Measurements from ENCODE around the gene CD84.

DNA sequence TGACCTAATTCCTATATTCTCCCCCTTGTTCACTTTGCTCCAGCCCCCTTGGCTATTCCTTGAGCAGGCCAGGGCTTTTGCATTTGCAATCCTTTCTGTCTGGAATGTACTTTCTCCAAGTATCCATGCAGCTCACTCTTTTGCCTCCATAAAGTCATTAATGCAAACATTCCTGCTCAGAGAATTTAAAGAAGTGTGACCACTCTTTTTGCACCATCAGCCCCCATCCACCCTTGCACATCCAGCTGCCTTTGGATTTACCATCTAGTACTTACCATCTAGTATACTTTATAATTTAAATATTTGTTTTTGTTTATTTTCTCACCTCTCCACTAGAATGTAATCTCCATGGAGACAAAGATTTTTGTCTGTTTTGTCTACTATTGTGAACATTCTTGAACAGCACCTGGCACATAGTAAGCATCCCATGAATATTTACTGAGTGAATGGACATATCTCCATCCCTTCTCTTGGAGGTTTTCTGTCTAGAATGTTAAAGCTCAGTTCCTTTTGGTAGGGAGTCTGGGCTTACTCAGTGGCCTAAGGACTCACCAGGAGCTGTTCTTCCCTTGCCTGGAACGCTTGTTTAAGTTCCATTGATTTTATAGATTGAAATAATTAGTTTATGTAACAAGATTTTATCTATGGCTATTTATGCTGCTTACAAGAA, 78.8 kb downstream of the CD84 start:
- TF ChIP-seq, protein P1, sequence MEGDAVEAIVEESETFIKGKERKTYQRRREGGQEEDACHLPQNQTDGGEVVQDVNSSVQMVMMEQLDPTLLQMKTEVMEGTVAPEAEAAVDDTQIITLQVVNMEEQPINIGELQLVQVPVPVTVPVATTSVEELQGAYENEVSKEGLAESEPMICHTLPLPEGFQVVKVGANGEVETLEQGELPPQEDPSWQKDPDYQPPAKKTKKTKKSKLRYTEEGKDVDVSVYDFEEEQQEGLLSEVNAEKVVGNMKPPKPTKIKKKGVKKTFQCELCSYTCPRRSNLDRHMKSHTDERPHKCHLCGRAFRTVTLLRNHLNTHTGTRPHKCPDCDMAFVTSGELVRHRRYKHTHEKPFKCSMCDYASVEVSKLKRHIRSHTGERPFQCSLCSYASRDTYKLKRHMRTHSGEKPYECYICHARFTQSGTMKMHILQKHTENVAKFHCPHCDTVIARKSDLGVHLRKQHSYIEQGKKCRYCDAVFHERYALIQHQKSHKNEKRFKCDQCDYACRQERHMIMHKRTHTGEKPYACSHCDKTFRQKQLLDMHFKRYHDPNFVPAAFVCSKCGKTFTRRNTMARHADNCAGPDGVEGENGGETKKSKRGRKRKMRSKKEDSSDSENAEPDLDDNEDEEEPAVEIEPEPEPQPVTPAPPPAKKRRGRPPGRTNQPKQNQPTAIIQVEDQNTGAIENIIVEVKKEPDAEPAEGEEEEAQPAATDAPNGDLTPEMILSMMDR (conservative IDR thresholded peaks at IDR 0.05; ENCODE audit: low read depth, low read length) = no peak
- TF ChIP-seq EZH2 (IDR thresholded peaks at IDR 0.05; ENCODE audit: borderline replicate concordance, low read depth, low read length, poor library complexity, severe bottlenecking) = no peak
